Muscle layer of duodenum (tissue), 2 donors: ENCODE data around the gene EPG5.
"Not testable (repeated sequence)": the region's sequence is repeated elsewhere in the genome, so short reads cannot be mapped to it uniquely, and the experiment has no call there.

Experiments
- H3K27ac ChIP-seq: one replicate; pipeline ENCODE4 v1.7.0; 2013; ENCODE audit warnings: mild to moderate bottlenecking, low read length
- H3K27me3 ChIP-seq: one replicate; pipeline ENCODE4 v1.7.0; 2013; ENCODE audit warnings: low read depth, mild to moderate bottlenecking, control low read depth, low read length
- H3K36me3 ChIP-seq, 2 donors: one replicate each; pipeline ENCODE4 v1.7.0; 2013; ENCODE audit warnings: low read length in 2 of 2, control low read depth in 1 of 2, mild to moderate bottlenecking in 1 of 2; ENCODE audit not compliant: insufficient read depth in 2 of 2, control insufficient read depth in 1 of 2
- H3K4me1 ChIP-seq, 2 donors: one replicate each; pipeline ENCODE4 v1.7.0; 2013; ENCODE audit warnings: low read length in 2 of 2, mild to moderate bottlenecking in 2 of 2, control low read depth in 1 of 2, moderate library complexity in 1 of 2; ENCODE audit not compliant: insufficient read depth in 2 of 2, control insufficient read depth in 1 of 2
- H3K4me3 ChIP-seq, 2 donors: one replicate each; pipeline ENCODE4 v1.7.0; 2013; ENCODE audit warnings: low read length in 2 of 2, low read depth in 1 of 2, mild to moderate bottlenecking in 1 of 2
- H3K9me3 ChIP-seq, 2 donors: one replicate each; pipeline ENCODE4 v1.7.0; 2013; ENCODE audit warnings: low read length in 2 of 2, control low read depth in 1 of 2, mild to moderate bottlenecking in 1 of 2; ENCODE audit not compliant: control insufficient read depth in 1 of 2
- donor health status: healthy.

EPG5 gene

DNA sequence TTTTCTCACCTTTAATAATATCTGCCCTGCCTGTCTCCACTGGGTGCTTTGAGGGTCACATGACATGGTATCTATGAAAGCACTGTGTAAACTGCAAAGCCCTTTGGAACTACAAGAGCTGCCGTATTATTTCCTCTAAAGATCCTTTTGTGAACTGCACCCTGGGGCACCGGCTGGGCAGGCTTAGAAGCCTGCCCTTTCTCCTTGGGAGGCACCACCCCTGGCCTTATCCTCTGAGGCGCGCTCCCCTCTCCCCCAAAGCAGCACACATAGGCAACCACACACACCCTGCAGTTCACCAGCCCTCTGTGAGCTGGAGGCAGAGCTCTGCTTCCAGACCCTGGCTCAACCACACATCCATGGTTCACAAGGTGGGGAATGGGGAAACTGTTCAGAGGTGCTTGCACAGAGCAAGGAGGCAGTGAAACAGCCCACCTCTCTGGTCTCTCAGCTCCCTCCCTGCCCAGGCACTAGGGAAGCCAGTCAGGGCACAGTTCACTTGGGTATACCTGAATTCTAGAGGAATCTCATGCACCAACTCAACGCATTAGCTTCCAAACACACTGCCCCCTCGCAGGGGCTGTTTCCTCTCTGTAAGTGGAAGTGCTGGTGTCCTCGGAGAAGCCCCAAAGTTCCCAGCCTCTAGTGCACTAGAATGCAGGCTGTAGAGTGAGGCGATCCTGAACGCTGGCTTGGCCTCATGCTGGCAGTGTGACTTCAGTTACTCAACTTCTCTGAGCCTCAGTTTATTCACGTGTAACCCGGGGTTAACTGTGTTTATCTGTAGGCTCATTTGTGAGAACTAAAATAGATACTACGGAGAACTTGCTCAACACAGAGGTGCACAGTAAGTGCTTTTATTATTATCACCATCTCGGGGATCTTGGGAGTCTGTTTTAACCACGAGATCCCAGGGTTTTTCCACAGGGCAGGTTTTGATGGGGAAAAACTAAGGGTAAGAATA is 130.6 kb downstream of the EPG5 start:
- Histone ChIP-seq H3K27me3 (peaks cover 20% of the 10 kb centered on the region), H3K36me3 (no peaks in the 10 kb centered on the region), H3K4me3 (no peak overlapping the region), H3K27ac (peak overlapping the region; percentile 82), H3K9me3 (no peaks in the 10 kb centered on the region), H3K4me1 (peaks cover 7 to 24% of the 10 kb centered on the region in 2 donors)

DNA sequence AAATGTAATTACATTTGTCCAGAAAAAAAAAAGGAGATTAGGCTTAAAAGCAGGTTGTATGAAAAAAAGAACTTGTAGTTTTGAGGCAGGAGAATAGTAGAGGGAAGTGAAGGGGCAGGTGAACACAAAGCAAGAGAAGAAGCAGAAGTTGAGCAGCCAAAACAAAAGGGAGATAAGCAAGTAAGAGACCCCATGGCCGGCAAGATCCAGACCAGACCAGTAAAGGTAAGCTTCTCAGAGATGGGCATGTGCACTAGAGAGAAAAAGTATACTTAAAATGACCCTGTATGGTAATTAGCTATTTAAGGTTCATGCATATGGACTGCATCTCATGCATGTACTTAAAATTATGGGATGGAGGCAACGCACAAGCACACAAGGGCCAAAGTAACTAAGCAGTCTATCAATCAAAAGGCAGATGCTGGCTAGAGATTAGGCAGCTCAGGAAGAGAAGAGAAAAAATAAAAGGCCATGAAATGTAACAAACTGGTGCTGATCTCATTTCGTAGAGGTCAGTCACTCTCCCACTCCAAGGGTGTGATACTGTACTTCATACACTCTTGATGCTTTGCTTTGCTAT is 132.0 kb downstream of the EPG5 start:
- peaks cover 20% of the 10 kb centered on the region for H3K27me3 ChIP-seq
- H3K36me3 ChIP-seq = no peaks in the 10 kb centered on the region
- no peaks in the 10 kb centered on the region for H3K9me3 ChIP-seq
- H3K4me3 ChIP-seq = no peak overlapping the region
- no peak overlapping the region for H3K27ac ChIP-seq
- peaks cover 7 to 24% of the 10 kb centered on the region in 2 donors for H3K4me1 ChIP-seq

DNA sequence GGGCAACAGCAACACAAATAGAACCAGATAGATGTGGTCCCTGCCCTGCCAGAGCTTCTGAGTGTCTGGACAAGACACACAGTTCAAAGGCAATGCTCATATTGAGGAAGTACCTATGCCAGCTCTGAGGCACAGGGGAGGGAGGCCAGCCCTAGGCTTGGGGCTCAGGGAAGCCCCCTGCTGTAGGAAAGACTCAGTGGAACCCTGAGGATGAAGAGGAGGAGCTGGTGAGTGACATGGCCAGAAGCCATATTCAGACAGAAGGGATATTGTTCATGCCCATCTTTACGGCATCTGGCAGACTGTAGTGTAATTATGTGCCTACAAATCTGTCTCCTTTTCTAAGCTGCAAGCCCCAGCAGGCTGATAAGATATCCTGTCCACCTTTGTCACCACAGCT is 132.8 kb downstream of the EPG5 start:
- H3K9me3 ChIP-seq = no peaks in the 10 kb centered on the region
- peaks cover 19% of the 10 kb centered on the region for H3K27me3 ChIP-seq
- H3K4me3 ChIP-seq = no peak overlapping the region
- H3K27ac ChIP-seq = no peak overlapping the region
- H3K36me3 ChIP-seq = no peaks in the 10 kb centered on the region
- H3K4me1 ChIP-seq = peaks cover 14 to 24% of the 10 kb centered on the region in 2 donors

DNA sequence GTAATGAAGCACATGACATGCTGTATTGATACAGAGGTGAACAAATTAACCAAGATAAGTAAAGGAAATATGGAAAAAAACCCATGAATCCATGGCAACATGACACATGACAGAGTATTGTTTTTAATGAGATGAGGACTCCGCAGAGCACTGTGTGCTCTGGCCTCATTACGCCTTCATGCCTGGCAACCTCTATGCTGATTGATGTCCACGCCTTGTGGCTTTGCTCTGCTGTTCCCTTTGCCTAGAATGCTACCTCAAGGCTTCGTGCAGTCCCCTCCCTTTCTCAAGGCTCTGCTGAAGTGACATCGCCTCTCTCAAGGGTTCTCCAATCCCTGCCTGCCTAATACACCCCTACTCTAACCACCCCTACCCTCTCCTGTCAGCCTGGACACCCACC is 133.3 kb downstream of the EPG5 start:
- peaks cover 14% of the 10 kb centered on the region for H3K27me3 ChIP-seq
- H3K9me3 ChIP-seq = no peaks in the 10 kb centered on the region
- H3K4me3 ChIP-seq = no peak overlapping the region
- peaks cover 14 to 22% of the 10 kb centered on the region in 2 donors for H3K4me1 ChIP-seq
- H3K36me3 ChIP-seq = no peaks in the 10 kb centered on the region
- H3K27ac ChIP-seq = no peak overlapping the region

DNA sequence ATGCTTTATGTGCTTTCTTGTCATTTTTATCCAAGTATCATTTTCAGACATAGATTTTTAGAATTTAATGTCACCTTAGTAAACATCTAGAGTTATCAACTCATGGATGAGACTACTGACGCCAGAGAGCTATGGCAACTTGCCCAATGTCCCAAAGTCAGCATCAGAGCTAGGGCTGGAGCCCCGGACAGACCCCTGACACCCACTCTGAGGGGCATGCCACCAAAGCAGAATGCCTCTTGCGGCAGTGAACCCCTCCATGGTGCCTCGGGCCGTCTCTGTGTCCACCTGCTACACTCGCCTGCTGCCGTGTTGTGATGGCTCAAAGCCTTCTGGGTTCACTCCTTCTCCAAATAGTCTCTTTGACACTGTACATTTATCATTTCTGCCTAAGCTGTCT is 136.2 kb downstream of the EPG5 start:
- peaks cover 15 to 26% of the 10 kb centered on the region in 2 donors for H3K4me1 ChIP-seq

DNA sequence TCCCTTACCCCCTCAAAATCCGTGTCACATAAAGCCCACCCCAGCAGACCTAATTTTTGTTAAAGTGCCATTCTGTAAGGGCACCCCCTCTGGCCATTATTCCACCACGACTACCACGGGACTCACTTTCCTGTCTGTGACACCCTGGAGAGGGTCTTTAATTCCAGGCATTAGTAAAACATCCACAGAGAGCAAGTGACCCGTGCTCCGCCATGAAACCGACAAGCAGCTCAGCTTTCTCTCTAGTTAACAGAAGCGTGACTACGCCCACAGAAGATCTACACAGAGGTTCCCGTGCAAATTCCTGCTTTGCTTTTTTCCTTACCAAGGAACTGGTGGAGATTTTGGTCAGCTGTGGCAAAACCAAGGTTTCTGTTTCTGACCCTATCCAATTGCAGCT is 137.3 kb downstream of the EPG5 start:
- Histone ChIP-seq H3K4me1 (peaks cover 15 to 22% of the 10 kb centered on the region in 2 donors), H3K4me3 (no peak overlapping the region), H3K27ac (peak overlapping the region; percentile 58), H3K9me3 (no peaks in the 10 kb centered on the region), H3K27me3 (no peaks in the 10 kb centered on the region), H3K36me3 (no peaks in the 10 kb centered on the region)

More for the DNA sequence above, 136.2 kb downstream of the EPG5 start:
- Histone ChIP-seq H3K27ac (no peak overlapping the region), H3K27me3 (no peaks in the 10 kb centered on the region), H3K36me3 (no peaks in the 10 kb centered on the region), H3K4me3 (no peak overlapping the region), H3K9me3 (no peaks in the 10 kb centered on the region)

DNA sequence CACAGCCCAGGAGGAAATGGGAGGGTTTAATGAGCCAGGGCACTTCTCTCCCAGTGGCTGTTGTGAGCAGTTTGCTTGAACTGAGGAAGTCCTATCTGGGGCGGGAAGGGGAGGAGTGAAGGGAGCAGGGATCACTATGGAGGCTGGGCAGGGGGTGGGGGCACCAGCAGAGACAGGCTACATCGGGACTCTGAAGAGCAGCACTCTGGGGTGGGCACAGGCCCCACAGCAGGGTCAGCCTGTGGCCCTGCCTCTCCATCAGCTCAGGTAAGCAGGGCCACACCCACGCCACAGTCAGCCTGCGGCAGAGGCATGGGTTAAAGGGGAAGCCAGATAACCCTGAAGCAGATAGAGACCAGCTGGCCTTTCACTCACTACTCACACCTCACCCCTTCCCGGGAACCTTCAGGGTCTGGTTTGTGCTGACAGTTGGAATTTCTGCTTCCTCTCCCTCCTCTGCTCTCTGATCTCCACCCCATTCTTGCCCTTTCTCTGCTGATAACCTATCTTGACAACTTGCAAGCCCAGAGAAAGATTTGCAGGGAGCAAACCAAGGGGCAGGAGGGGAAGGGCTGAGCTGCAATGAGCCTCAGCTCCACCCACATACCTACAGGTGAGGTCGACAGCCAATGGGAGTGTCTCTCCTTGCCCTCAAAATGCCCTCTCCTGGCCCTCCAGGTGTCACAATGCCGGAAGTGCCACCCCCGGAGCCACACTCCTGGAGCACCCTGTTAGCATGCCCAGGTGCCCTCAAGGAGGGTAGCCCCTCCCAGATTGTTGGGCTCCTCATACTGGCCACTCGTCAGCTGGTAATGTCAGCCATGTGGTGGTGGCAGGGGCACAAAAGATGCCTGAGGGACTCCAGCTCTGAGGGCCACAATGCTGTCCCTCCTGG is 138.0 kb downstream of the EPG5 start:
- peaks cover 15 to 22% of the 10 kb centered on the region in 2 donors for H3K4me1 ChIP-seq

DNA sequence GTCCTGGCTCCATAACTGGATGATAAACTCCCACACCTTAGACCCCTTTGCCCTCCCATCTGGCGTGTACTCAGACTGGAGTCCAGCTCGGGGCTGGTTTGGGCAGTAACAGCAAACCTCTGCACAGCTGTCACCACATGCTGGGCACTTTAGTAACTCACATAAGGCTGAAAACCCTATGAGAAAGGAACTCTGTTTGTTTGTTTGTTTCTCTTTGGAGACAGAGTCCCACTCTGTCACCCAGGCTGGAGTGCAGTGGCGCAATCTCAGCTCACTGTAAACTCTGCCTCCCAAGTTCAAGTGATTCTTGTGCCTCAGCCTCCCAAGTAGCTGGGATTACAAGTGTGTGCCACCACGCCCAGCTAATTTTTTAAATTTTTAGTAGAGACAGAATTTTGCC is 140.4 kb downstream of the EPG5 start:
- not testable (repeated sequence) for H3K27me3 ChIP-seq, H3K9me3 ChIP-seq, H3K36me3 ChIP-seq, H3K4me3 ChIP-seq, H3K27ac ChIP-seq
- peaks cover 15 to 22% of the 10 kb centered on the region in 2 donors for H3K4me1 ChIP-seq

More for the DNA sequence above, 138.0 kb downstream of the EPG5 start:
- Histone ChIP-seq H3K27ac (peak overlapping the region; percentile 75), H3K36me3 (no peaks in the 10 kb centered on the region), H3K4me3 (peak overlapping the region in 1 of 2 donors; percentile 0), H3K27me3 (no peaks in the 10 kb centered on the region), H3K9me3 (no peaks in the 10 kb centered on the region)

DNA sequence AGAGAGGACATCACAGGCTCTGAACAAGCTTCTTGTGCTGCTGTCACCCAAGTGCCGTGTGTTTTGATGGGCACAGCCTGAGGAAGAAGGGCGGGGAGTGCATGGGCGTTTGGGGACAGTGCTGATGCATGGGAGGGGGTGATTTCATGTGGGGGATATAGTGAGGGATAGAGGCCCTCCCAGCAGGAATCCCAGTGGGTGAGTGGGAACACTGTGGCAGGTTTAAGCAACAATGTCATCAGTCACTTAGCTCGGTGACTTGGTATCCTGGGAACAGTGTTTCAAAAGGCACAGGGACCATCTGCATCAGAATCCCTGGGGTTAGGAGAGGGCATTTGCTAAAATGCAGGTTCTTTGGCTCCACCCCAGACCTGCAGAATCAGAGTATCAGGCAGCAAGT is 141.0 kb downstream of the EPG5 start:
- no peaks in the 10 kb centered on the region for H3K9me3 ChIP-seq
- H3K27ac ChIP-seq = no peak overlapping the region
- no peaks in the 10 kb centered on the region for H3K36me3 ChIP-seq
- no peaks in the 10 kb centered on the region for H3K27me3 ChIP-seq
- no peak overlapping the region for H3K4me3 ChIP-seq
- H3K4me1 ChIP-seq = peaks cover 15 to 22% of the 10 kb centered on the region in 2 donors

DNA sequence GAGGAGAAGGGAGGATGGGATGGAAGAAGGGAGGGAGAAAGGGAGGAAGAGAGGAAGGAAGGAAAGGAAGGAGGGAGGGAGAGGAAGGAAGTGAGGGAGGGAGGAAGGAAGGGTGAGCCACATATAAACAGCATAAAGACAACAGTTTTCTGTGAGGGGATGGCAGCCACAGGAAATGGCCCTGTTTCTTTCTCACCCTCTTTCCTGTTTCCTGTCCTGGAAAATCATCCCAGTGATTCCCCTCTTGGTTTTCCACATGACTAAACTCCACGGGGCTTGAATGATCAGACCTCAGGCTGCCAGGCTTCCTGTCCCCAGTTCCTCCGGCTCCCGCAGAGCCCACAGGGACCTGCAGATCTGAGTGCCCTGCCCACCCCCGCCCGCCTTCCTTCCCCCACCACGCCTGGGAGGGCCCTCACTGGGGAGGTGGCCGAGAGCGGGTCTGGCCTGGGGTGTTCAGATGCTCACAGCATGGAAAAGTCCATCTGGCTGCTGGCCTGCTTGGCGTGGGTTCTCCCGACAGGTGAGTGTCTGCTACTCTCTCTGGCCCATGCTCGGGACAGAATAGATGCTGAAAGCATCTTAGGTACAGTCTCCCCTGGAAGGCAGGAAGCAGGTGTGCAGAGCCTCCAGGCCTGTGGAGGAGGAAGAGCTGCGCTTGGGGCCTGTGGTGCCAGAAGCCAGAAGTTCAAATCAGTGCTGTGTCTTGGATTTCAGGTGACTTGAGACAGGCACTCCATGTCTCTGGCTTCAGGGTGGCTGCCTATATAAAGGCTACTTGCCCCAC is 141.7 kb downstream of the EPG5 start, which contains the start of gene SIGLEC15:
TSS of gene SIGLEC15 (plus strand) at position 418 of the 787 bp plus-strand sequence. CDS start at position 472, 54 bp downstream.
- no peaks in the 10 kb centered on the region for H3K36me3 ChIP-seq
- H3K4me3 ChIP-seq = no peak within 1 kb of the TSS
- H3K27ac ChIP-seq = no peak within 1 kb of the TSS
- no peaks in the 10 kb centered on the region for H3K9me3 ChIP-seq
- peaks cover 15 to 22% of the 10 kb centered on the region in 2 donors for H3K4me1 ChIP-seq
- H3K27me3 ChIP-seq = no peaks in the 10 kb centered on the region
